SK-N-MC (cell line): ENCODE results near the gene MGAM2.

ENCODE experiments used
- DNase-seq: peaks from one replicate; pipeline ENCODE4 v3.0.0-alpha.2; 2011; ENCODE audit warnings: low read depth, low spot score
- H3K27ac ChIP-seq: fragments of 200-600 bp; sonication (generic); 2 replicates; pipeline ENCODE4 v1.5.1; 2016; ENCODE audit warnings: mixed run types
- H3K36me3 ChIP-seq: fragments of 200-600 bp; sonication (generic); 2 replicates; pipeline ENCODE4 v1.6.1; 2017; ENCODE audit warnings: antibody characterized with exemption, low read length, mixed read lengths; ENCODE audit not compliant: insufficient read depth
- H3K4me3 ChIP-seq: fragments of 200-600 bp; sonication (generic); 2 replicates; pipeline ENCODE4 v1.5.1; 2016
- H3K9ac ChIP-seq: fragments of 200-600 bp; sonication (generic); 2 replicates; pipeline ENCODE4 v1.8.0; 2017; ENCODE audit warnings: mixed run types, mixed read lengths; ENCODE audit not compliant: insufficient read length
- H3K9me3 ChIP-seq: fragments of 200-600 bp; sonication (generic); 2 replicates; pipeline ENCODE4 v1.6.1; 2017; ENCODE audit warnings: low read depth, mild to moderate bottlenecking, antibody characterized with exemption, low read length, moderate library complexity, mixed read lengths
- EZH2 ChIP-seq: fragments of 200-600 bp; sonication (generic); IDR thresholded peaks from one replicate; pipeline ENCODE4 v1.6.1; 2017; ENCODE audit warnings: antibody characterized with exemption
- FOXP2 ChIP-seq: optimal IDR thresholded peaks from 2 replicates; pipeline ENCODE3; 2011; ENCODE audit warnings: mild to moderate bottlenecking, moderate library complexity; ENCODE audit not compliant: insufficient read depth; ENCODE audit errors: extremely low read length, control extremely low read depth
- POLR2AphosphoS5 ChIP-seq: IDR thresholded peaks from 2 replicates; pipeline ENCODE4 v1.6.1; 2012; ENCODE audit warnings: mild to moderate bottlenecking, low read depth, low read length, borderline replicate concordance

Gene MGAM2

GRCh38 chr7:142196066-142196840, 84.7 kb downstream of the MGAM2 start:
- DNase-seq = no peak
- Histone ChIP-seq H3K36me3 (no peaks in the 10 kb centered on the region), H3K9me3 (no peaks in the 10 kb centered on the region), H3K9ac (no peak overlapping the region), H3K4me3 (no peak overlapping the region), H3K27ac (no peak overlapping the region)
- TF ChIP-seq POLR2AphosphoS5 (no peak), EZH2 (no peak), FOXP2 (no peak)

DNA sequence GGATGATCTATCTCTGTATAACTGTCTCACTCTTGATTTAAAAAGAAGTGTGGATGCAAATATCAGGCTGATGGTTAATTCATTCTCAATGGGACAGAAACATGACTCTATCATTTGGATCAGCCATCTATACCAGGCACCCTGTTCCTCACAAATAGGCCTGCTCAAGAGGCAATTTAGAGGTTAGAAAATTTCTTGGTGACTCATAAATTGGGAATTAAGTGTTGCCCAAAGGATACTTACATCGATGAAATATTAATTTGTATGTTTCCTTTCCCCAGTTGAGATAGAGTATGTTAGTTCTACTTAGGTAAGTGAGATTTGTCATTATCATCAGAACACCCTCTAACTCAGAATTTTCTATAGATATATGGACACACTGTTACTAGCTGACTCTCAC, 88.7 kb downstream of the MGAM2 start:
- H3K9me3 ChIP-seq = no peaks in the 10 kb centered on the region
- no peaks in the 10 kb centered on the region for H3K36me3 ChIP-seq
- no peak for DNase-seq
- no peak overlapping the region for H3K4me3 ChIP-seq
- TF ChIP-seq FOXP2 (no peak), POLR2AphosphoS5 (no peak), EZH2 (no peak)
- H3K27ac ChIP-seq = no peak overlapping the region
- no peak overlapping the region for H3K9ac ChIP-seq

DNA sequence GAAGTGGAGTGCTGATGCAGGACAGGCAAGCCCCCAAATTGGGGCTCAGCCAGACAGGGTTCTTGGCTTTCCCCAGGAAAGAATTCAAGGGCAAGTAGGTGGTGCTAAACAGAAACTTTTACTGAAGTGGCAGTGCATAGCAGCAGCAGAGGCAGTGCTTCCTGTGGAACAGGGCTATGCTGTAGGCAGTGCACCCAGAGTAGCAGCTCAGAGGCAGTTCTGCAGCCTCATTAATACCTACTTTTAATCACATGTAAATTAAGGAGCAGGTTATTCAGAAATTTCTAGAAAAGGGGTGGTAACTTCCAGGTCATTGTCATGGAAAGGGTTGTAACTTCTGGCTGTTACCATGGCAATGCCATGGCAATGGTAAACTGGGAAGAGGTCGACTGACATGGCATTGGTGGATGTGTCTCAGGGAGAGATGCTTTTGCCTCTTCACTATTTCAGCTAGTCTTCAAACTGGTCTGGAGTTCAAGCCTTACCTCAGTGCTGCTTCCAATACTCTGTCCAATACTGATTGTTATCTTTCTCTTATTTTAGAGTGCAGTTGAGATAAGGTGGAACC, 117.1 kb downstream of the MGAM2 start:
- no peaks in the 10 kb centered on the region for H3K9me3 ChIP-seq
- TF ChIP-seq POLR2AphosphoS5 (no peak), EZH2 (no peak), FOXP2 (no peak)
- H3K36me3 ChIP-seq = no peaks in the 10 kb centered on the region
- H3K9ac ChIP-seq = no peak overlapping the region
- DNase-seq = no peak
- no peak overlapping the region for H3K4me3 ChIP-seq
- no peak overlapping the region for H3K27ac ChIP-seq

DNA sequence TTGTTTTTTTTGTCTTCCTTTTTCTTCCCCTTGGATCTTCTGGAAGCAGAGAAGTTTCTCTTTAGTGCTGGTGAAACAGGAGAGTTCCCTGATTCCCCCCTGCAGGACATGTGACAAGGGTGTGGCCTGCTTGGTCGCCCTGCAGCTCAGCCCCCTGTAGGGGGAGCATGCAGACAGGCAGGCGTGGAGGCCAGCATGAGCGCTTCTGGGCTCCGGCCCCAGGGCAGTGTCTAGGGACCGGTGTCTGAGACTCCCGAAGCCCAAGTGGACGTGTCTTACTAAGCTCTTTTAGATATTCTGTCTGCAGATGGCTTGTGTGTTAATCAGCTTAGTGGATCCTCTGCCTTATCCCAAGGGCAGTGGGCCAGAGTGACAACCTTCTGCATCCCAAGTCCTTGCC, 120.2 kb downstream of the MGAM2 start:
- no peak for TF ChIP-seq FOXP2
- TF ChIP-seq EZH2 = no peak
- no peak for TF ChIP-seq POLR2AphosphoS5
- Histone ChIP-seq H3K9ac (no peak overlapping the region), H3K36me3 (no peaks in the 10 kb centered on the region), H3K27ac (no peak overlapping the region), H3K9me3 (no peaks in the 10 kb centered on the region), H3K4me3 (no peak overlapping the region)
- DNase-seq = no peak

DNA sequence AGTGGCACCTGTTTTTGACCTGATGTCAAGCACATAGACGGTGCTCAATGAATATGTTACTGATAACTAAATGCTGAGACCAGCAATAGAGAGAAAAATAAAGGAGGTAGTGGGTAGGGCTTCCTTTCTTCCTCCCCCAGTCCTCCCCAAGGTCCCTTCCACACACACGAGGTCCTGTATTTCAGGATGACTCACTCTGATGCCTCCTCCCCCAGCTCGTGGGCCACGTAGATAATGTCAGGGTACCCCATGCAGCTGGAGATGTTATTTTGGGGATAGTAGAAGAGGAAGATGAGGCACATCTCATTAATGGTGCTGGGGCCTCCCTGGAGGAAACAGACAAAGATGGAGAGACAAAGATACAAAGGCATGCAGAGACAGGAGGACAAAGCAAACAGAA, 129.0 kb downstream of the MGAM2 start:
- no peaks in the 10 kb centered on the region for H3K36me3 ChIP-seq
- no peak overlapping the region for H3K27ac ChIP-seq
- no peaks in the 10 kb centered on the region for H3K9me3 ChIP-seq
- TF ChIP-seq EZH2 (no peak), FOXP2 (no peak)
- DNase-seq = no peak
- no peak overlapping the region for H3K4me3 ChIP-seq
- H3K9ac ChIP-seq = no peak overlapping the region

- H3K9ac ChIP-seq = no peak overlapping the region
- no peak for DNase-seq
- H3K4me3 ChIP-seq = no peak overlapping the region
- H3K9me3 ChIP-seq = no peaks in the 10 kb centered on the region
- H3K36me3 ChIP-seq = no peaks in the 10 kb centered on the region
- H3K27ac ChIP-seq = no peak overlapping the region
- TF ChIP-seq EZH2 (no peak), POLR2AphosphoS5 (no peak), FOXP2 (no peak)
These were observed 132.3 kb downstream of the MGAM2 start for GRCh38 chr7:142243823-142244222.

- DNase-seq = no peak
- Histone ChIP-seq H3K27ac (no peak overlapping the region), H3K36me3 (no peaks in the 10 kb centered on the region), H3K4me3 (no peak overlapping the region), H3K9me3 (no peaks in the 10 kb centered on the region), H3K9ac (no peak overlapping the region)
- TF ChIP-seq EZH2 (no peak), FOXP2 (no peak), POLR2AphosphoS5 (no peak)
These were observed 136.9 kb downstream of the MGAM2 start for GRCh38 chr7:142248166-142249160.

DNA sequence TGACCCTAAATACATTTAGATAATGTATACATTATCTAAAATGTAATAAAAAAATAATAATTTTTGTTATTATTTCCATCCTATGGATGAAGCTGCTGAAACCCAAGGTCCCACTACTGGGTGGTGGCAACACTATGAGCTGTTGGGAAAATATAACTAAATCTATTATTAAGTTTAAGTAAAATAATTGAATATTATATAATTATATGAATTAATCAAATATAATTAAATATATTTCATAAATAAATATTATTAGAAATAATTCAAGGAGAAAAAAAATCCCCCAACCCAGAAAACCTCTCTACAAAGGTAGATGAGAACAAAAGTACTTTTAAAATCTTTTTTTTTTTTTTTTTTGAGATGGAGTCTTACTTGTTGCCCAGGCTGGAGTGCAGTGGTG, 138.4 kb downstream of the MGAM2 start:
- Histone ChIP-seq H3K9me3 (no peaks in the 10 kb centered on the region), H3K9ac (no peak overlapping the region), H3K36me3 (no peaks in the 10 kb centered on the region), H3K4me3 (no peak overlapping the region), H3K27ac (no peak overlapping the region)
- DNase-seq = no peak
- TF ChIP-seq POLR2AphosphoS5 (no peak), EZH2 (no peak), FOXP2 (no peak)
